ENCODE measurements around the gene GPRASP1. TPM values are rescaled to one million over a fixed set of nuclear protein-coding genes. Genes with fewer than 3 reads are reported as not detected.

The GPRASP1 gene
- total and polyA plus RNA-seq, 2 of the 13 experiments (the other 11 are each of a cell fraction or from before 2014, with no cell fraction given) = 0.38 to 1.4 TPM

GRCh38 chrX:102659790-102660757 is 8.8 kb downstream of the GPRASP1 start (continued):
- TF ChIP-seq TFE3 (CRISPR knock-in tag; IDR thresholded peaks at IDR 0.05) (peak; percentile 79), SAFB2 (CRISPR knock-in tag; IDR thresholded peaks at IDR 0.05; ENCODE audit: borderline replicate concordance, low read depth) (no peak), FUBP1 (CRISPR knock-in tag; IDR thresholded peaks at IDR 0.05; ENCODE audit: borderline replicate concordance) (no peak), GPBP1L1 (CRISPR knock-in tag; IDR thresholded peaks at IDR 0.05) (no peak), ZNF572 (CRISPR knock-in tag; IDR thresholded peaks at IDR 0.05) (no peak), ARID5B (CRISPR knock-in tag; IDR thresholded peaks at IDR 0.05) (peak; percentile 31; the same call in 1 of the 2 replicates), ZFAT (CRISPR knock-in tag; conservative IDR thresholded peaks at IDR 0.05) (no peak), SKI (IDR thresholded peaks at IDR 0.05; ENCODE audit: partially characterized antibody) (no peak), ZNF780A (CRISPR knock-in tag; IDR thresholded peaks at IDR 0.05) (no peak), TIGD3 (CRISPR knock-in tag; IDR thresholded peaks at IDR 0.05; ENCODE audit: borderline replicate concordance) (no peak), BATF2 (CRISPR knock-in tag; IDR thresholded peaks at IDR 0.05) (no peak)
